Activated T-helper 2 cell treated with anti-CD3 and anti-CD28 coated beads, Interferon-gamma antibody, Interleukin-2, Interleukin-4, amounts not matched to agents 10 μg/mL and 5 μg/mL and 100 μg/mL, durations not matched to agents 14 hours and 24 hours and 36 hours (primary cell): Measurements from ENCODE around the gene BORCS6. TPM values are rescaled to one million over a fixed set of nuclear protein-coding genes. Genes with fewer than 3 reads are reported as not detected.
A peak's percentile ranks its signal among the peaks of the same experiment; 100 is the strongest.

Experiments
- DNase-seq: peaks from one replicate; pipeline ENCODE4 v3.0.0; 2021; ENCODE audit warnings: low spot score
- H3K27ac Mint-ChIP-seq: one replicate; pipeline ENCODE4 v1.8.0; 2021; ENCODE audit warnings: mixed read lengths
- H3K27me3 Mint-ChIP-seq: one replicate; pipeline ENCODE4 v1.8.0; 2021; ENCODE audit warnings: low read depth, mixed read lengths
- H3K36me3 Mint-ChIP-seq: one replicate; pipeline ENCODE4 v1.8.0; 2021; ENCODE audit warnings: low read depth, mixed read lengths
- H3K4me1 Mint-ChIP-seq: one replicate; pipeline ENCODE4 v1.8.0; 2021; ENCODE audit warnings: low read depth, mixed read lengths
- H3K4me3 Mint-ChIP-seq: one replicate; pipeline ENCODE4 v1.8.0; 2021; ENCODE audit warnings: low read depth, mild to moderate bottlenecking, moderate library complexity, mixed read lengths
- H3K9me3 Mint-ChIP-seq: one replicate; pipeline ENCODE4 v1.8.0; 2021; ENCODE audit warnings: mixed read lengths
- intact Hi-C: fragments of 100-400 bp; cut with micrococcal nuclease; formaldehyde crosslinking; loops from one replicate; pipeline ENCODE4 v1.15.1; 2023
- total RNA-seq: library from RNA; stranded (reverse); gene quantifications from 2 replicates; pipeline ENCODE4 v1.2.3, GENCODE V29; 2022

Gene BORCS6
- total RNA-seq, 1 donor from 2014 or later: 8.0 TPM

- Mint-ChIP-seq H3K4me3 (peak overlapping the region; percentile 81), H3K27ac (peak overlapping the region; percentile 75), H3K9me3 (no peaks in the 10 kb centered on the region), H3K36me3 (peaks cover 34% of the 10 kb centered on the region), H3K4me1 (peaks cover 53% of the 10 kb centered on the region), H3K27me3 (no peaks in the 10 kb centered on the region)
- DNase-seq: no peak
- intact Hi-C loops: no loop called here
Observed at GRCh38 chr17:8161289-8162232, 28.4 kb downstream of the BORCS6 start.

DNA sequence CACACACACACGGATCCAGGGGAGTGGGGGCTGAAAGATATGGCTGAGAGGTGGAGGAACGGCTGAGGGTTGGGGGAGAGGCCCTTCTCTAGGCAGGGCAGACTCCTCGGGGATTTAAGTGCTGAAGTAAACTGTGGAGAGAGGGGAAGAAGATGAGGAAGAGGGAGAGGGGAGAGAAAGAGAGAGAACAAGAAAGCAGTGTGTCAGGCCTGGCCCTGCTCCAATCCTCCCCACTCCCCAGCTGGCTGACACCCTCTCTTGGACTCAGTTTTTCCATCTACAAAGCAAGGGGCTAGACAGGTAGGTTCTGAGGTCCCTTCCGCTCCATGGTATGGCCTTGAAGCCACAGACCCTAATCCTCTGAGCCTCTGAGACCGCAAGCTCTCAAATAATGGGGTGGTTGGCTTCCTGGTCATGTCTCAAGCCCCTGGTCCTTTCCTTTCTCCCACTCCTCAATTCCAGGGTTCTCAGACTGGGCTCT is 29.2 kb downstream of the BORCS6 start:
- Mint-ChIP-seq H3K27me3 (no peaks in the 10 kb centered on the region), H3K27ac (peak overlapping the region; percentile 73), H3K4me3 (peak overlapping the region; percentile 81), H3K4me1 (peaks cover 52% of the 10 kb centered on the region), H3K9me3 (no peaks in the 10 kb centered on the region), H3K36me3 (peaks cover 34% of the 10 kb centered on the region)
- no peak for DNase-seq
- intact Hi-C loops: no loop called here

- DNase-seq: no peak
- Mint-ChIP-seq H3K4me3 (peak overlapping the region; percentile 62), H3K4me1 (peaks cover 52% of the 10 kb centered on the region), H3K36me3 (peaks cover 34% of the 10 kb centered on the region), H3K27ac (peak overlapping the region; percentile 73), H3K9me3 (no peaks in the 10 kb centered on the region), H3K27me3 (no peaks in the 10 kb centered on the region)
- intact Hi-C loops: no loop called here
Observed at GRCh38 chr17:8160224-8160577, 29.8 kb downstream of the BORCS6 start.

DNA sequence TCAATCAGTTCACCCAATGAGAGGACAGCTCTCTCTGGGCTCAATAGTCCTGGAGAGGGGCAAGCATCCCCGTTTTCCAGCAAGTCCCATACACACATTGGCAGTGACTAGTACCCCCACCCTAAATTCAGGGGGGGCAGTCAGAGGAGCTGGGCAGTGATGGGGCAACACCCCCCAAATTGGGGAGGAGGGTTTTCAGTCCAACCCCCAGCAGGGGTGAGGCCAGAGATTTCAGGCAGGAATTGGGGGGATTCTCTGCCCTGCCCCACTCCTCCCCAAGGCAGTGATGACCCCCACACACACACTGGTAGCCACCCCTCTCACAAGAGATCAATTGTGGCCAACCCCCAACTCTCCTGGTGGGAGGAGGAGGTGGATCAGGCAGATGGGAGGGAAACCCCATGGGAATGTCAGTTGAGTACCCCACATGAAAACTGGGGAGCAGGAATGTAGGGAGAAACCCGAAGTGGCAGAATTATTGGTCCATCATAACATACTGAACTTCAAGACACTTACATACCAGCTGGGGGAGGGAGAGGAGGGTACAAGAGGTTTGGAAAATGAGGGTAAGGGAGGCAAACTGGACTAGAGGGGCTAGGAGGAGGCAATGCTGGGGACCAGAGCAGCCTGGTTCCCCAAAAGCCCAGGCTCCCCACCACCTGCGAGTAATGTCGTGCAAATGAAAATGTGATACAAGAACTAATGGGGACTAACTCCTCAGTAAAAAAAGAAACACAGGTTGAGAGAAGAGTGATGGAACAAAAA is 30.3 kb downstream of the BORCS6 start:
- no peaks in the 10 kb centered on the region for H3K27me3 Mint-ChIP-seq
- H3K36me3 Mint-ChIP-seq: peaks cover 34% of the 10 kb centered on the region
- peak overlapping the region; percentile 62 for H3K4me3 Mint-ChIP-seq
- H3K4me1 Mint-ChIP-seq: peaks cover 46% of the 10 kb centered on the region
- intact Hi-C loops: no loop called here
- peak overlapping the region; percentile 78 for H3K27ac Mint-ChIP-seq
- no peaks in the 10 kb centered on the region for H3K9me3 Mint-ChIP-seq
- no peak for DNase-seq

- H3K27ac Mint-ChIP-seq: peak overlapping the region; percentile 86
- no peak for DNase-seq
- peaks cover 34% of the 10 kb centered on the region for H3K36me3 Mint-ChIP-seq
- peak overlapping the region; percentile 5 for H3K4me3 Mint-ChIP-seq
- no peaks in the 10 kb centered on the region for H3K9me3 Mint-ChIP-seq
- no peaks in the 10 kb centered on the region for H3K27me3 Mint-ChIP-seq
- H3K4me1 Mint-ChIP-seq: peaks cover 42% of the 10 kb centered on the region
- intact Hi-C loops: no loop called here
Observed at GRCh38 chr17:8159032-8159400, 31.0 kb downstream of the BORCS6 start.

GRCh38 chr17:8158267-8159031 is 31.5 kb downstream of the BORCS6 start:
- Mint-ChIP-seq H3K4me1 (peaks cover 40% of the 10 kb centered on the region), H3K27me3 (no peaks in the 10 kb centered on the region), H3K27ac (peak overlapping the region; percentile 86), H3K9me3 (no peaks in the 10 kb centered on the region), H3K4me3 (peak overlapping the region; percentile 5), H3K36me3 (peaks cover 34% of the 10 kb centered on the region)
- DNase-seq: peak; percentile 83
- intact Hi-C loops: no loop called here

GRCh38 chr17:8156246-8156992 is 33.6 kb downstream of the BORCS6 start:
- Mint-ChIP-seq H3K27me3 (no peaks in the 10 kb centered on the region), H3K36me3 (peaks cover 29% of the 10 kb centered on the region), H3K9me3 (no peaks in the 10 kb centered on the region), H3K4me3 (no peak overlapping the region), H3K27ac (no peak overlapping the region), H3K4me1 (peaks cover 49% of the 10 kb centered on the region)
- intact Hi-C loops: loop anchor here (1.0 kb wide), 6 partner anchors 17 to 299 kb away; partner anchors contain the start of genes HES7 and NAA38
- DNase-seq: peak; percentile 100

DNA sequence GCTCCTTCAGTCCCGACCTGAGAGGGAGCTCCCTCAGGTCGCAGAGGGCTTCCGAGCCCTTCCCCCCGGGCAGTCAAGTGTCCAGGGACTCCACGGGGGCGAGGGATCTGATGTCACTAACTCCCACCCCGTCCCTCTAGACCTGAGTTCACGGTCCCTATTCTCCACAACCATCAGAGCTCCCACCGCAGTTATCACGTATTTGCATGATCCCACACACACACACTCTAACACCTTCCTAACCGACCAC is 34.1 kb downstream of the BORCS6 start:
- H3K9me3 Mint-ChIP-seq: no peaks in the 10 kb centered on the region
- H3K4me3 Mint-ChIP-seq: no peak overlapping the region
- peaks cover 46% of the 10 kb centered on the region for H3K4me1 Mint-ChIP-seq
- H3K36me3 Mint-ChIP-seq: peaks cover 24% of the 10 kb centered on the region
- H3K27ac Mint-ChIP-seq: no peak overlapping the region
- no peak for DNase-seq
- no peaks in the 10 kb centered on the region for H3K27me3 Mint-ChIP-seq
- intact Hi-C loops: loop anchor here (1.0 kb wide), 6 partner anchors 17 to 299 kb away; partner anchors contain the start of genes HES7 and NAA38

DNA sequence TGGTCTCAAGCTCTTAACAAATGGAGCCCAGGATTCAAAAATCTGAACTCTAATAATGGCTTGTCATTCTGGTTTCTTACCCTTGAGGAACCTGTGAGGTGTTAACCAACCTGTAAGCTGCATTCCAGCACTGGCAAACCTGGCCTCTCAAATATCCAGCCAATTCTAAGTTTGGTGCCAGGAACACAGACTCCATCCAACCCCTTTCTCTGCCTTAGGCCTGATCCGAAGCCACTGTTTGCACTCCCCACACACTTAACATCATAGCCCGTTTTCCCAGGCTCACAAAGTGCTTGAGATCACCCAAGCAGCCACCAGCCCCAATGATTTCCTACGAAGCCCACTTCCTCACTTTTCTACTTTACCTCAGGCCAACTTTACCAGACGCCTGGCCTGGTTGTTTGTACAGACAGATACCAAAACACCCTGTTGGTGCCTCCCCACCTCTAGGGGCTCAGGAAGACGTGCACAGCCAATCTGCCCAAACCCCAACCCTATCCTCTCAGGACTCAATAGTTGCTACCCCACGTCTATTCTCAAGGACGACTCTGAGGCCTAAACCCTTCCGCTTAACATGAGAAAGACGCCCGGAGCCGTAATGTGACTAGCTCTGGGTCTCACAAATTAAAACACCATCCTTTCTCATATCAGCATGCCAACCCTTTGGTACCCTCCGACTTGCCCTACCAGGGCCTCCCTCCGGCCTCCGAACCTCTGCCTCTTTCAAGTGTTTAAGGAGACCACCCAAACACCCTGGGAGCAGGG is 34.6 kb downstream of the BORCS6 start:
- Mint-ChIP-seq H3K4me1 (peaks cover 41% of the 10 kb centered on the region), H3K4me3 (no peak overlapping the region), H3K27ac (no peak overlapping the region), H3K36me3 (peaks cover 19% of the 10 kb centered on the region), H3K27me3 (no peaks in the 10 kb centered on the region), H3K9me3 (no peaks in the 10 kb centered on the region)
- DNase-seq: no peak
- intact Hi-C loops: no loop called here

- Mint-ChIP-seq H3K9me3 (no peaks in the 10 kb centered on the region), H3K4me1 (peaks cover 37% of the 10 kb centered on the region), H3K36me3 (peaks cover 14% of the 10 kb centered on the region), H3K4me3 (no peak overlapping the region), H3K27me3 (no peaks in the 10 kb centered on the region), H3K27ac (no peak overlapping the region)
- intact Hi-C loops: no loop called here
- no peak for DNase-seq
Observed at GRCh38 chr17:8154608-8155155, 35.3 kb downstream of the BORCS6 start.

DNA sequence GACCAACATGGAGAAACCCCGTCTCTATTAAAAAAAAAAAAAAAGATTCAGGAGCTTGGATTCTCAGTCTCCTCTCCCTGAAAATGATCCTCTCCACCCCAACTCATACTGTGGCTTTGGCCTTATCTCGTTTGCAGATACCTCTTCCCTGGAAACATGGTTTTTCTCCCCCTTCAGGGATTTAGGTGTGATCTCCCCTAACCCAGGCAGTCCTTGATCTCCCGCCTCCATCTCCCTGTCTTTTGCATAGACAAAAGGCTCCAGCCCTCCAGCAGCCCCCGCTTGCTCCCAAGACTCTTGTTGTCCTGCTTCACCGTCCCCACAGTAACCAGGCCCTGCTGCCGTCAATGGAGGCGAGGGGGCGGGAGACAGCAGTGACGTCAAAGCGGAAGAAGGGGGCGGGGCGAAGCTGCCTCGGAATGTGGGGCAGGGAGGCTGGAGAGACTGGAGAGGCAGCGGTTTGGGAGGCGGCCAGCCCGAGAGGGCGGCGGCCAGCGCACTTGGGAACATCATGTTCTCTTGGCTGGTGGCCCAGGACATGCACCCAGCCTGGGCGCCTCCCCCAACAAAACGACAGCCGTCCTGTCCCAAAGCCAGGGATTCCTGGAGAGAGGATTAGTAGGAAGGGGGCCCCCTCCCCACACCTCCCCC is 35.9 kb downstream of the BORCS6 start:
- intact Hi-C loops: no loop called here
- H3K27ac Mint-ChIP-seq: no peak overlapping the region
- peaks cover 16% of the 10 kb centered on the region for H3K36me3 Mint-ChIP-seq
- H3K27me3 Mint-ChIP-seq: no peaks in the 10 kb centered on the region
- H3K4me3 Mint-ChIP-seq: peak overlapping the region; percentile 79
- peaks cover 31% of the 10 kb centered on the region for H3K4me1 Mint-ChIP-seq
- H3K9me3 Mint-ChIP-seq: no peaks in the 10 kb centered on the region
- DNase-seq: peak; percentile 88
